Brain microvascular endothelial cell (primary cell): ENCODE data around the gene TAF1.

Source experiments
- DNase-seq: peaks from one replicate; pipeline ENCODE4 v3.0.0-alpha.2; 2020
- H3K27ac ChIP-seq: fragments of 250-450 bp; sonication (Bioruptor Pico); 2 replicates; pipeline ENCODE4 v1.5.1; 2020; ENCODE audit warnings: mild to moderate bottlenecking, moderate library complexity
- H3K27me3 ChIP-seq: fragments of 250-450 bp; sonication (Bioruptor Pico); replicated peaks from 2 replicates; pipeline ENCODE4 v1.5.1; 2020; ENCODE audit warnings: mild to moderate bottlenecking
- H3K36me3 ChIP-seq: fragments of 250-450 bp; sonication (Bioruptor Pico); replicated peaks from 2 replicates; pipeline ENCODE4 v1.5.1; 2020; ENCODE audit warnings: mild to moderate bottlenecking
- H3K4me3 ChIP-seq: 2 replicates; pipeline ENCODE4 v1.5.1; 2011; ENCODE audit warnings: low read depth, mild to moderate bottlenecking, control low read depth, low read length, moderate library complexity
- in situ Hi-C: cut with HindIII; loops from 2 replicates; pipeline ENCODE4 v1.10.0; 2017; ENCODE audit warnings: low sequenced_read_pairs, low pct_ligation_motif_present
- TF ChIP-seq, protein P1 (sequence below): IDR thresholded peaks from 2 replicates; pipeline ENCODE4 v1.5.1; 2011; ENCODE audit warnings: low read depth, mild to moderate bottlenecking, moderate library complexity, low read length, control low read depth, inconsistent platforms; ENCODE audit errors: missing control alignments

Gene TAF1

DNA sequence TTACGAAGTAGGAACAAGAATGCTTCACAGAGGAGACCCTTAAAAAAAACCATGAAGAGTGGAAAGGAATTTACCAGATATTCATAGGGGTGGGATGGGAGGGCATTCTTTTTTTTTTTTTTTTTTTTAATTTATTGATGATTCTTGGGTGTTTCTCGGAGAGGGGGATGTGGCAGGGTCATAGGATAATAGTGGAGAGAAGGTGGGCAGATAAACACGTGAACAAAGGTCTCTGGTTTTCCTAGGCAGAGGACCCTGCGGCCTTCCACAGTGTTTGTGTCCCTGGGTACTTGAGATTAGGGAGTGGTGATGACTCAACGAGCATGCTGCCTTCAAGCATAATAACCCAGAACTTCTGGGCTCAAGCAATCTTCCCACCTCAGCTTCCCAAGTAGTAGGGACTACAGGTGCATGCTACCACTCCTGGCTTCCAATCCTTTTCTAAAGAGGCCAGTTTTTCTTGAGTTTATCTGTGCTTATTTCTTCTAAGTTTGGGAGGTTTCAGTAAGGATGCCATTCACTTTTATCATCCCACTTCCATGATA is 100.9 kb downstream of the TAF1 start:
- no peak for DNase-seq
- in situ Hi-C loops, result no loop called here
- Histone ChIP-seq H3K4me3 (no peak overlapping the region), H3K27ac (no peak overlapping the region), H3K36me3 (peaks cover 12% of the 10 kb centered on the region), H3K27me3 (no peaks in the 10 kb centered on the region)
- TF ChIP-seq, protein P1, sequence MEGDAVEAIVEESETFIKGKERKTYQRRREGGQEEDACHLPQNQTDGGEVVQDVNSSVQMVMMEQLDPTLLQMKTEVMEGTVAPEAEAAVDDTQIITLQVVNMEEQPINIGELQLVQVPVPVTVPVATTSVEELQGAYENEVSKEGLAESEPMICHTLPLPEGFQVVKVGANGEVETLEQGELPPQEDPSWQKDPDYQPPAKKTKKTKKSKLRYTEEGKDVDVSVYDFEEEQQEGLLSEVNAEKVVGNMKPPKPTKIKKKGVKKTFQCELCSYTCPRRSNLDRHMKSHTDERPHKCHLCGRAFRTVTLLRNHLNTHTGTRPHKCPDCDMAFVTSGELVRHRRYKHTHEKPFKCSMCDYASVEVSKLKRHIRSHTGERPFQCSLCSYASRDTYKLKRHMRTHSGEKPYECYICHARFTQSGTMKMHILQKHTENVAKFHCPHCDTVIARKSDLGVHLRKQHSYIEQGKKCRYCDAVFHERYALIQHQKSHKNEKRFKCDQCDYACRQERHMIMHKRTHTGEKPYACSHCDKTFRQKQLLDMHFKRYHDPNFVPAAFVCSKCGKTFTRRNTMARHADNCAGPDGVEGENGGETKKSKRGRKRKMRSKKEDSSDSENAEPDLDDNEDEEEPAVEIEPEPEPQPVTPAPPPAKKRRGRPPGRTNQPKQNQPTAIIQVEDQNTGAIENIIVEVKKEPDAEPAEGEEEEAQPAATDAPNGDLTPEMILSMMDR, result no peak

DNA sequence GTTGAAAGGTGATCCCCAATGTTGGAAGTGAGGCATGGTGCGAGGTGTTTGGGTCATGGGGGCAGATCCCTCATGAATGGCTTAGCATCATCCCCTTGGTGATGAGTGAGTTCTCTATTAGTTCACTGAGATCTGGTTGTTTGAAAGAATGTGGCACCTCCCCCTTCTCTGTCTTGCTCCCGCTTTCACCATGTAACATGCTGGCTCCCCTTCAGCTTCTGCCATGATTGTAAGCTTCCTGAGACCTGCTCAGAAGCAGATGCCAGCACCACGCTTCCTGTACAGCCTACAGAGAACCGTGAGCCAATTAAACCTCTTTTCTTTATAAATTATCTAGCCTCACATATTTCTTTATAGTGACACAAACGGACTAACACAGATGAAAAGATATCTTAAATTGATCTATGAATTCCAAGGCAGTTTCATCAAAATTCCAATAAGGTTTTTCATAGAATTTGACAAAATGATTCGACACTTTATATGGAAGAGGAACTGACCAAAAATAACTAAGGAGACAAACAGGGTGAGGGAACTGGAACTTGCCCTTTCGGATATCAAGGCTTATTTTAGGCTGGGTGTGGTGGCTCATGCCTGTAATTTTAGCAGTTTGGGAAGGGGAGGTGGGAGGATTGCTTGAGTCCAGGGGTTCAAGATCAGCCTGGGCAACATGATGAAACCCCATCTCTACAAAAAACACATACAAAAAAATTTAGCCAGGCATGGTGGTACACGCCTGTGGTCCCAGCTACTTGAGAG is 109.8 kb downstream of the TAF1 start:
- no peak for DNase-seq
- Histone ChIP-seq H3K27me3 (no peaks in the 10 kb centered on the region), H3K27ac (no peak overlapping the region), H3K36me3 (no peaks in the 10 kb centered on the region), H3K4me3 (no peak overlapping the region)
- in situ Hi-C loops, result no loop called here
- TF ChIP-seq, protein P1, result no peak

DNA sequence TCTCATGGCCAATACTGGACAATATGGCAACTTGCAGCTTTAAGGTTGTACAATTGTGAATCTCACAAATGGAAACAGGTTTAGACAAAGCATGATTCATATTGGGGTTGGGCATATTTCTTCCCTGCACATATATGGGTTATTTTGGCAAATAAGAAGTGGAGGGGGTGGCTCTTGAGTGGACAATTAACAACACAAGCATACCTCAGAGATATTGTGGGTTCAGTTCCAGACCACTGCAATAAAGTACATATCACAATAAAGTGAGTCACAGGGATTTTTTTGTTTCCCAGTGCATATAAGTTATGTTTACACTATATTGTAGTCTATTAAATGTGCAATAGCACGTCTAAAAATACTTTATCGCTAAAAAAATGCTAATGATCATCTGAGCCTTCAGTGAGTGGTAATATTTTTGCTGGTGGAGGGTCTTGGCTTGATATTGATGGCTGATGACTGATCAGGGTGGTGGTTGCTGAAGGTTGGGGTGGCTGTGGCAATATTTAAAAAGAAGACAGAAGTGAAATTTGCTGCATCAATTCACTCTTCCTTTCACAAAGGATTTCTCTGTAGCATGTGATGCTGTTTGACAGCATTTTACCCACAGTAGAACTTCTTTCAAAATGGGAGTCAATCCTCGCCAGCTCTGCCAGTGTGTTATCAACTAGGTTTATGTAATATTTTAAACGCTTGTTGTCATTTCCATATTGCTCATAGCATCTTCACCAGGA is 116.2 kb downstream of the TAF1 start:
- no peaks in the 10 kb centered on the region for H3K27me3 ChIP-seq
- TF ChIP-seq, protein P1, result no peak
- in situ Hi-C loops, result no loop called here
- no peak overlapping the region for H3K27ac ChIP-seq
- H3K36me3 ChIP-seq, result no peaks in the 10 kb centered on the region
- DNase-seq, result no peak
- H3K4me3 ChIP-seq, result no peak overlapping the region

DNA sequence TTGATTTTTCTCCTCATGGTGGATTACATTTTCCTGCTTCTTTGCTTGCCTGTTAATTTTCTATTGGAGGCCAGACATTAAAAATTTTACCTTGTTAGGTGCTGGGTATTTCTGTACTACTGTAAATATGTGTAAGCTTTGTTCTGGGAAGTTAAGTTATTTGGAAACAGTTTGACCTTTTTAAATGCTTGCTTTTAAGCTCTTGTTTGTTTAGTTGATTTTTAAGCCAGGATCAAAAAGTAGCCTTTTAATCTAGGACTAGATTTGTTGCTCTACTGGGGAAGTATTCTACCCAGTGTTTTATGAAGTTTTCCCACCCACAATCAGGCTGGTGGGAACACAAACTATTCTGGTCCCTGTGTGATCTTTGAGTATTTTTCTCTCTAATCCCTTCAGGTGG is 121.7 kb downstream of the TAF1 start:
- Histone ChIP-seq H3K27me3 (no peaks in the 10 kb centered on the region), H3K27ac (no peak overlapping the region), H3K4me3 (no peak overlapping the region), H3K36me3 (no peaks in the 10 kb centered on the region)
- DNase-seq, result no peak
- TF ChIP-seq, protein P1, result no peak
- in situ Hi-C loops, result no loop called here

DNA sequence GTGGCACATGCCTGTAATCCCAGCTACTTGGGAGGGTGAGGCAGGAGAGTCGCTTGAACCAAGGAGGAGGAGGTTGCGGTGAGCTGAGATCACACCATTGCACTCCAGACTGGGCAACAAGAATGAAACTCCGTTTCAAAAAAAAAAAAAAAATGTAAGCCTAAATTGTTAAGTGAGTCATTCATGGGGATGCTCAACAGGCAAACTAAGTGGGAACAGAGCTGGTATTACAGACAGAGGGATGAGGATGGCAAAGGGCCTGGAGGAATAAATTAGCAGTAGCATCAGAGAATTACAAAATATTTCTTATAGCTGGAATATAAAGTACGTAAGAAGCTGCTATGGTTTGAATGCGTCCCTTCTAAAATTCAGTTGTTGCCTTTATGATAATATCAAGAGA is 123.4 kb downstream of the TAF1 start:
- in situ Hi-C loops, result no loop called here
- Histone ChIP-seq H3K27me3 (no peaks in the 10 kb centered on the region), H3K4me3 (no peak overlapping the region), H3K36me3 (no peaks in the 10 kb centered on the region), H3K27ac (no peak overlapping the region)
- DNase-seq, result no peak
- TF ChIP-seq, protein P1, result no peak
